CD4-positive, CD25-positive, alpha-beta regulatory T cell (primary cell): ENCODE results near the gene PHACTR3. TPM values are rescaled to one million over a fixed set of nuclear protein-coding genes. Genes with fewer than 3 reads are reported as not detected.

Source experiments
- ATAC-seq, 2 donors: fragments of 150-1000 bp; cut with Tn5 transposase; one replicate each; pipeline ENCODE4 v1.10.0; 2021; ENCODE audit warnings: low read depth in 2 of 2, moderate number of reproducible peaks in 2 of 2, moderate library complexity in 1 of 2
- DNase-seq, 3 donors: peaks; one replicate each; pipeline versions ENCODE4 v3.0.0 to v3.0.0-alpha.2; 2012 to 2022; ENCODE audit warnings: mixed read lengths in 1 of 3
- H3K27ac ChIP-seq: one replicate; pipeline ENCODE4 v1.7.0; 2013; ENCODE audit warnings: mild to moderate bottlenecking, low read length; ENCODE audit not compliant: insufficient read depth, poor library complexity, severe bottlenecking
- H3K27me3 ChIP-seq: one replicate; pipeline ENCODE4 v1.7.0; 2013; ENCODE audit warnings: low read length; ENCODE audit not compliant: control insufficient read depth, insufficient read depth
- H3K36me3 ChIP-seq: one replicate; pipeline ENCODE4 v1.7.0; 2013; ENCODE audit warnings: mild to moderate bottlenecking, low read length, moderate library complexity; ENCODE audit not compliant: control insufficient read depth, insufficient read depth
- H3K4me1 ChIP-seq: 2 replicates; pipeline ENCODE4 v1.7.0; 2013; ENCODE audit warnings: mild to moderate bottlenecking, low read length; ENCODE audit not compliant: insufficient read depth, control insufficient read depth, poor library complexity, severe bottlenecking
- H3K4me3 ChIP-seq: one replicate; pipeline ENCODE4 v1.7.0; 2013; ENCODE audit warnings: low read depth, mild to moderate bottlenecking, low read length, moderate library complexity
- H3K9me3 ChIP-seq, 2 experiments: 1 replicate in 1 of 2; 2 replicates in 1 of 2; pipeline ENCODE4 v1.7.0; 2013; ENCODE audit warnings: low read length in 2 of 2, mild to moderate bottlenecking in 1 of 2, moderate library complexity in 1 of 2; ENCODE audit not compliant: control insufficient read depth in 2 of 2
- H3K27ac Mint-ChIP-seq, 3 donors: one replicate each; pipeline ENCODE4 v1.8.0; 2020 to 2022; ENCODE audit warnings: mild to moderate bottlenecking in 3 of 3, mixed read lengths in 3 of 3, moderate library complexity in 2 of 3
- H3K27me3 Mint-ChIP-seq: one replicate; pipeline ENCODE4 v1.8.0; 2022; ENCODE audit warnings: mild to moderate bottlenecking, mixed read lengths
- H3K36me3 Mint-ChIP-seq: one replicate; pipeline ENCODE4 v1.8.0; 2020; ENCODE audit warnings: mixed read lengths
- H3K4me1 Mint-ChIP-seq, 4 donors: one replicate each; pipeline ENCODE4 v1.8.0; 2020 to 2022; ENCODE audit warnings: mixed read lengths in 4 of 4, mild to moderate bottlenecking in 1 of 4
- H3K4me3 Mint-ChIP-seq, 4 donors: one replicate each; pipeline ENCODE4 v1.8.0; 2020 to 2022; ENCODE audit warnings: mild to moderate bottlenecking in 4 of 4, mixed read lengths in 4 of 4, moderate library complexity in 3 of 4
- H3K9me3 Mint-ChIP-seq, 7 donors: one replicate each; pipeline ENCODE4 v1.8.0; 2020 to 2022; ENCODE audit warnings: mixed read lengths in 7 of 7, mild to moderate bottlenecking in 3 of 7, moderate library complexity in 2 of 7
- polyA plus RNA-seq, 4 donors: library from polyadenylated mRNA; unstranded; fragments of 300-500 nt; fragmentation: Illumina TruSeq; gene quantifications; one replicate each; pipeline ENCODE4 v1.2.3, GENCODE V29; 2021
- total RNA-seq: library from RNA; stranded (reverse); gene quantifications from one replicate; pipeline ENCODE4 v1.2.3, GENCODE V29; 2022

PHACTR3 gene
- total and polyA plus RNA-seq, 5 donors from 2014 or later, result not detected

GRCh38 chr20:59776626-59777330, 172.4 kb downstream of the PHACTR3 start:
- DNase-seq, result no peak
- Mint-ChIP-seq H3K4me3 (no peak overlapping the region), H3K27ac (no peak overlapping the region), H3K36me3 (no peaks in the 10 kb centered on the region), H3K27me3 (no peaks in the 10 kb centered on the region), H3K9me3 (peaks cover 0 to 4% (median 0%) of the 10 kb centered on the region in 7 donors), H3K4me1 (no peaks in the 10 kb centered on the region)
- H3K4me1 ChIP-seq, result no peaks in the 10 kb centered on the region
- H3K27ac ChIP-seq, result no peak overlapping the region
- H3K4me3 ChIP-seq, result no peak overlapping the region
- no peak for ATAC-seq
- no peaks in the 10 kb centered on the region for H3K27me3 ChIP-seq
- H3K36me3 ChIP-seq, result no peaks in the 10 kb centered on the region
- no peaks in the 10 kb centered on the region for H3K9me3 ChIP-seq

- Histone ChIP-seq H3K27me3 (no peaks in the 10 kb centered on the region), H3K27ac (no peak overlapping the region), H3K9me3 (no peaks in the 10 kb centered on the region), H3K36me3 (no peaks in the 10 kb centered on the region), H3K4me3 (no peak overlapping the region), H3K4me1 (no peaks in the 10 kb centered on the region)
- ATAC-seq, result no peak
- Mint-ChIP-seq H3K9me3 (peaks cover 0 to 3% (median 0%) of the 10 kb centered on the region in 7 donors), H3K4me1 (no peaks in the 10 kb centered on the region), H3K36me3 (no peaks in the 10 kb centered on the region), H3K27ac (no peak overlapping the region), H3K27me3 (no peaks in the 10 kb centered on the region), H3K4me3 (no peak overlapping the region)
- no peak for DNase-seq
These were observed 173.0 kb downstream of the PHACTR3 start for GRCh38 chr20:59777331-59777725.

- no peaks in the 10 kb centered on the region for H3K27me3 ChIP-seq
- no peaks in the 10 kb centered on the region for H3K36me3 ChIP-seq
- no peak overlapping the region for H3K27ac Mint-ChIP-seq
- no peaks in the 10 kb centered on the region for H3K27me3 Mint-ChIP-seq
- ATAC-seq, result no peak
- H3K9me3 Mint-ChIP-seq, result peaks cover 0 to 1% (median 0%) of the 10 kb centered on the region in 7 donors
- H3K4me1 ChIP-seq, result no peaks in the 10 kb centered on the region
- H3K27ac ChIP-seq, result no peak overlapping the region
- no peaks in the 10 kb centered on the region for H3K4me1 Mint-ChIP-seq
- no peak for DNase-seq
- no peak overlapping the region for H3K4me3 ChIP-seq
- no peak overlapping the region for H3K4me3 Mint-ChIP-seq
- H3K9me3 ChIP-seq, result no peaks in the 10 kb centered on the region
- H3K36me3 Mint-ChIP-seq, result no peaks in the 10 kb centered on the region
These were observed 173.7 kb downstream of the PHACTR3 start for GRCh38 chr20:59777814-59778575.

GRCh38 chr20:59778615-59779200, 174.4 kb downstream of the PHACTR3 start:
- Mint-ChIP-seq H3K4me1 (no peaks in the 10 kb centered on the region), H3K27me3 (no peaks in the 10 kb centered on the region), H3K27ac (no peak overlapping the region), H3K36me3 (no peaks in the 10 kb centered on the region), H3K9me3 (peaks cover 0 to 1% (median 0%) of the 10 kb centered on the region in 7 donors), H3K4me3 (no peak overlapping the region)
- H3K4me3 ChIP-seq, result no peak overlapping the region
- ATAC-seq (no peak), DNase-seq (no peak)
- no peaks in the 10 kb centered on the region for H3K4me1 ChIP-seq
- no peak overlapping the region for H3K27ac ChIP-seq
- H3K36me3 ChIP-seq, result no peaks in the 10 kb centered on the region
- H3K9me3 ChIP-seq, result no peaks in the 10 kb centered on the region
- H3K27me3 ChIP-seq, result no peaks in the 10 kb centered on the region

GRCh38 chr20:59779656-59780380, 175.5 kb downstream of the PHACTR3 start:
- no peak overlapping the region for H3K4me3 Mint-ChIP-seq
- no peak overlapping the region for H3K4me3 ChIP-seq
- no peak for ATAC-seq
- H3K27ac Mint-ChIP-seq, result no peak overlapping the region
- H3K27ac ChIP-seq, result no peak overlapping the region
- H3K36me3 ChIP-seq, result no peaks in the 10 kb centered on the region
- H3K4me1 Mint-ChIP-seq, result no peaks in the 10 kb centered on the region
- no peak for DNase-seq
- no peaks in the 10 kb centered on the region for H3K9me3 ChIP-seq
- H3K4me1 ChIP-seq, result no peaks in the 10 kb centered on the region
- H3K27me3 Mint-ChIP-seq, result no peaks in the 10 kb centered on the region
- no peaks in the 10 kb centered on the region for H3K27me3 ChIP-seq
- H3K9me3 Mint-ChIP-seq, result no peaks in the 10 kb centered on the region
- no peaks in the 10 kb centered on the region for H3K36me3 Mint-ChIP-seq

- Histone ChIP-seq H3K27me3 (no peaks in the 10 kb centered on the region), H3K4me1 (no peaks in the 10 kb centered on the region), H3K36me3 (no peaks in the 10 kb centered on the region), H3K9me3 (no peaks in the 10 kb centered on the region), H3K4me3 (no peak overlapping the region), H3K27ac (no peak overlapping the region)
- no peaks in the 10 kb centered on the region for H3K4me1 Mint-ChIP-seq
- H3K9me3 Mint-ChIP-seq, result no peaks in the 10 kb centered on the region
- ATAC-seq, result no peak
- no peak overlapping the region for H3K27ac Mint-ChIP-seq
- H3K36me3 Mint-ChIP-seq, result no peaks in the 10 kb centered on the region
- H3K4me3 Mint-ChIP-seq, result no peak overlapping the region
- no peaks in the 10 kb centered on the region for H3K27me3 Mint-ChIP-seq
- no peak for DNase-seq
These were observed 176.3 kb downstream of the PHACTR3 start for GRCh38 chr20:59780494-59781185.

GRCh38 chr20:59781226-59781625, 176.9 kb downstream of the PHACTR3 start:
- Histone ChIP-seq H3K9me3 (no peaks in the 10 kb centered on the region), H3K4me3 (no peak overlapping the region), H3K4me1 (no peaks in the 10 kb centered on the region), H3K27ac (no peak overlapping the region), H3K27me3 (no peaks in the 10 kb centered on the region), H3K36me3 (no peaks in the 10 kb centered on the region)
- Mint-ChIP-seq H3K4me1 (no peaks in the 10 kb centered on the region), H3K36me3 (no peaks in the 10 kb centered on the region), H3K4me3 (no peak overlapping the region), H3K27me3 (no peaks in the 10 kb centered on the region), H3K9me3 (no peaks in the 10 kb centered on the region), H3K27ac (no peak overlapping the region)
- DNase-seq (no peak), ATAC-seq (no peak)
